ENCODE results near the gene HIP1R.

The HIP1R gene

DNA sequence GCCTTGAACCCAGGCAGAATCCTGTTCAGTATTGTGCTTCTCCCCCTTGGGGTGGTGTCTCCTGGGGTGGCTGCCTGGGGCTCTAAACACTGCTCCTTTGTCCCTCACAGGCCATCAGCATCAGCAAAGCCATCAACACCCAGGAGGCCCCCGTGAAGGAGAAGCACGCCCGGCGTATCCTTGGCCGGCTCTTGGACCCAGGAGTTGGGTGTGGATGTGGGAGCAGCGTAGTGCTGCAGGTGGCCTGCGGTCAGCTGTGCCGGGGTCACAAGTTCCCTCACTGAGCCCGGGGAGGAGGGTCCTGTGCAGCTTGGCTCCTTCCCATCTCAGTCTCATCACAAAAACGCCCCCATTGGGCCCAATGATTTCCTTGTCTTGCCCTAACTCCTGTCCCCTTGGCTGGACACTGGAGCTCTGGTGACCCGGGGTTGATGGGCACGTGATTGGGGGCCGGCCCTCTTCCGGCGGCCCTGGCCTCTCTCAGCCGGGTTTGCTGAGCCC, 12.7 kb downstream of the HIP1R start:
- DNase-seq = no peak

DNA sequence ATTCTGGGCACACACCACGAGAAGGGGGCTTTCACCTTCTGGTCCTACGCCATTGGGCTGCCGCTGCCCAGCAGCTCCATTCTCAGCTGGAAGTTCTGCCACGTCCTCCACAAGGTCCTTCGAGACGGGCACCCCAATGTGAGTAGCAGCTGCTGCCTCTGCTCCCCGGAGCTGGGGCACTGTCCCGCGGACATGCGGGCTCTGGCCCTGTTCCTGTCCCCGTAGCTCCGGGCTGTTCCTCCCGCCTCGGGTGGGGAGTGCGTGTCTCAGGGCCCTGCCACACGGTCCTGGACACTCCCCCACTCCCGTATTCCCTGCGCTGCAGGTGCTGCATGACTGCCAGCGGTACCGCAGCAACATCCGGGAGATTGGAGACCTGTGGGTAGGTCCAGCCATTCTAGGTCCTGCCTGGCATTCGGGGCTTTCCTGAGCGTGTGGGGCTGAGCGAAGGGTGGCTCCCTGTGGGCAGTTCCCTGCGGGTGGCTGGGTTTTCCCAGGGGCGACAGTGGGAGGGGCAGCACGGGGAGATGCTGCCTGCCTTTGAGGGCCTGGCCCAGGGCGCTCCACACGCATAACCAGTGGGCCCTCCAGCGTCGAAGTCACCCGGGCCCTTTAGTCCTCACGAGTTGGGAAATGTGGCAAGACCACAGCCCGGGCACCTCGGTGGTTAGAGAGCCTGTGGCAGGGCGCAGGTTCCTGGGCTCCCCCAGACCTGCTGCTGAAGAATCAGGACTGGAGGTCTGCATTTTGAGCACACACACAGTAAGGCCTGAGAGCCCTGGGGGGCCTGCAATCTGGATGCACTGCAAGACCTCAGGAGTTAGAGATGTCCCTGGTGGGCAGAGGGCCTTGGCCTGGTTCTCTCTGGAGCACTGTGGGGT, 13.5 kb downstream of the HIP1R start:
- DNase-seq = no peak

DNA sequence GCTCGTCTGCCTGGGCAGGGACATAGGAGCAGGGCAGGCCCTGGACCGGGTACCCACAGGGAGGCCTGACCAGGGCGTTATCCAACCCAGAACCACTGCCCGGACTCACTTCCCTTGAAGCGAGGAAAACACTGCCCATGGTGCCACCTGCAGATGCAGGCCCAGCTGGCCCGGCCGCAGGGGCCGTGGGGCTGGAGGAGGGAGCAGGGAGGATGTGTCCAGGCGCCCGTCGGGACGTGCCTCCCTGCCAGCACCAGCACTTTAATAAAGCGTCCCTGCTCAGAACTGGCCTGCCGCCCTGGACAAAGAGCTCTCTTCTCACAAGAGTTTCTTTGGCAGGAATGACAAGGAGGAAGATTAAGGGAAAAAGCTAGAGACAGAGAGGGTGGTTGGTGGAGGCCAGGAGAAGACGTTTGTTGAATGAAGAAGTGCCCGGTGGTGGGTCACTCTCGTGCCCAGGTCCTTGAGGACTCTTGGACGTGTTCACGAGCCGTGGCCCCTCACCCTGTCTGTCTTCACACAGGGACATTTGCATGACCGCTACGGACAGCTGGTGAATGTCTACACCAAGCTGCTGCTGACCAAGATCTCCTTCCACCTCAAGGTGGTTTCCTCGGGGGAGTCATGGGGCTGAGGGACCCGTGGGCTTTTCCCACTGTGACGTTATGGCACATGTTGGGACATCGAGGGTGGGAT, 14.2 kb downstream of the HIP1R start:
- DNase-seq = no peak

DNA sequence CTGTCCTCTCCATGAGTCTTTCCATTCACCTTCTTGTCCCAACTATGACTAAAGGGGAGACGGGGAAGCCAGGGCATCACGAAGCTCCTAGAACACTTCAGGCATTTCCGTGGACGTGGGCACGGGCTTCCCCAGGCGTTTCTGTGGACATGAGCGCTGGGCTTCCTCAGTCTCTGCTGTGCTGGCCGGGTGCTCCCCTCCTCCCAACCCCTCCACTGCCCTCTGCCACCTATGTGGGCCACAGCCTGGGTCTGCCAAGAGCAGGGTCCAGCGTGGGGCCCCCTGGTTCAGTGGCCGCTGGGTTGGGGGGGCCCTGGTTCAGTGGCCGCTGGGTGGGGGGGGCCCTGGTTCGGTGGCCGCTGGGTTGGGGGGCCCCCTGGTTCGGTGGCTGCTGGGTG, 14.8 kb downstream of the HIP1R start:
- DNase-seq = no peak

DNA sequence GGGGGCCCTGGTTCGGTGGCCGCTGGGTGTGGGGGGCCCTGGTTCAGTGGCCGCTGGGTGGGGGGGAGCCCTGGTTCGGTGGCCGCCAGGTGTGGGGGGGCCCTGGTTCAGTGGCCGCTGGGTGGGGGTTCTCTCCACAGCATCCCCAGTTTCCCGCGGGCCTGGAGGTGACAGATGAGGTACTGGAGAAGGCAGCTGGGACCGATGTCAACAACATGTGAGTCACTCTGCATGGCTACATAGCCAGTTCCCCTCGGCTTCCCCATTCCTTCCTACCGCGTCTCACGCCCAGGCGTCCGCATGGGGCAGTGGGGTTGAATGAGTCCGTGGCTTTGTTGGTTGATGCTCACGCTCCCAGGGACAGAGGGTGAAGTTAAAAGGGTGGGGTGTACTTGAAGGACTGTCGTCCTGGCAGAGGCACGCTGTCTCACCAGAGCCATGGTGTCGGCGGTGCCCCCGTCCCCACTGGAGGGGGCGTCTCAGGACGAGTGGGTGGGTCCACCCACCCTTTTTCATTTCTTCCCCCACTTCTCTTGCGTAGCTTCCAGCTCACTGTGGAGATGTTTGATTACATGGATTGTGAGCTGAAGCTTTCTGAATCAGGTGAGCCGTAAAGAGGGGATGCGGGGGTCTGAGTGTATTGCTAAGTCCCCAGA, 15.6 kb downstream of the HIP1R start:
- DNase-seq = no peak

DNA sequence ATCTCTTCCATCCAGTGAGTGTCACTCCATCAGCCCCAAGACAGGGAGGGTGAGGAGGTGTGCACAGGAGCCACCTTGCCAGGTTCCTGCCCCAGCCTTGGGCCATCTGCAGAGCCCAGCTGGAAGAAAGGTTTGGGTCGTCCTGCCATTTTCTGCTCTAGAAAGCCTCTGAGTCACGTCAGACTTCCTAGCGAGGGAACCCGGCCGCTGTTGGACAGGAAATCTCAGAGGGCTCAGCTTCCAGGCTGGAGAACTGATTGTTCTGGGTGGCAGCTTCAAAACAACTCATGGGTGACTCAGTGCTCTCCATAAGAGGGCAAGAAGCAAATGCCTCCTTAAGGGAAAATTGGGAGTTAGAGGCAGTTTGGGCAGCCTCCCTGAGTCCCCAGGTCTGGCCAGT, 16.6 kb downstream of the HIP1R start:
- no peak for DNase-seq

DNA sequence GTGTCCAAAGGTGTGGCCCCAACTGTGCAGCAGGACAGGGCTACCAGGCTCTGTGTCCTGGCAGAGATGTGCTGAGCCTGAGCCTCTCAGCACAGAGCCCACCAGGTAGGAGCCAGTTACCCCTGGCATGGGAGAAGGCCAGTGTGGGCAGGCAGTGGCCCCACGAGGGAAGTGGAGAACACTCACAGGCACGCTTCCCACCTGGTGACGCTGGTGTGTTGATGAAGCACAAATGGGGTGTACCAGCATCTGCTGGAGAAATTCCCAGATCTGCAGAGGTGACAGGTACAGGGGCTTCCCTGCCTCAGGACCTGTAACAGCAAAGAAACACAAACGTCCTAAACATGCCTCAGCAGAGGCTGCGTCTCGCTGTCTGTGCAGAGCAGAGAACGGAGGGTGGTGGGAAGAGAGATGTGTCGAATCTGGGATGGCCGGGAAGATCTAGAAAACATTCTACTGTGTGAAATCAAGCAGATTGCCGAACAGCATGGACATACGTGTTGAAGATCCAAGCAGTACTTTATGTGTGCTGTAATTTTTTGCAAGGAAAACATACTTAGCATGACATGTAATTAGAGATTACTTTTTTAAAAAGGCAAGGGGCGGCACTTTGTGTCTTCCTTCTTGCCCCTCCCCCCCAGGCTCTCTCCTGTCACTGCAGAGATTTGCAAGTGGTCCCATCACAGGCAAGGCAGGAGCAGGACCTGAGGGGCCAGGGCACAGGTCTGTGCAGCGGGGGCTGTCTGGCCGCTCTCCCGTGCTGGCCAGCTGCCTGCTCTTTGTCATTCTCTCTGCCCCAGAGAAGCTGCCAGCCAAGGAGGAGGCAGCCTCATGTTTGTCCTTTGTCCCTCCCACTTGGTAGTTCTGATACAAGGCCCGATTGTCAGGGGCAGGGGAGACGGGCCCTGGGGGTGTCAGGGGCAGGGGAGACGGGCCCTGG, 17.3 kb downstream of the HIP1R start:
- DNase-seq = no peak

DNA sequence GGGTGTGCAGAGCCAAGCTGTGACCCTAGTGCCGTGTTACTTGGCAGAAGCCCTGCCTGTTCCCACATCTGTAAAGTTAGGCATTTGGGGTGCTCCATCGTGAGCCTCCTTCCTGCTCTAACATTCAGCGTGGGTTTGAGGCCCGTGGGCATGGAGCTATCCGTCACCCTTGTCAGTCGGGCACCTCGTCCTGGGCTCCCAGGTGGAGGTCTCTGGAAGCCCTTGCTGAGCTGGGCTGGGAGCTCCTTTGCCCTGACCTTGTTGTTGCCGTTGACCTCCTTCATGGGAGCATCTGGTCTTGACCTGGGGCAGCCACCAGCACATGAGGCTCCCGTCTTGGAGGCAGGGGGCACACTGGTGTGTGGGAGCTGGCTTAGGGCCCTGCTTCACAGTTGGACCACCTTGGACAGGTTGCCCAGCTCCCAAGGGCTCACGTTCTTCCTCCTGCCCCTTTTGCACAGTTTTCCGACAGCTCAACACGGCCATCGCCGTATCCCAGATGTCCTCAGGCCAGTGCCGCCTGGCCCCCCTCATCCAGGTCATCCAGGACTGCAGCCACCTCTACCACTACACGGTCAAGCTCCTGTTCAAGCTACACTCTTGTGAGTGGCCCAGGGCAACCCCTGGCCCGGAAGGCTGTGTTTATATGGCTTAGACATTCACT, 18.5 kb downstream of the HIP1R start:
- DNase-seq = no peak

DNA sequence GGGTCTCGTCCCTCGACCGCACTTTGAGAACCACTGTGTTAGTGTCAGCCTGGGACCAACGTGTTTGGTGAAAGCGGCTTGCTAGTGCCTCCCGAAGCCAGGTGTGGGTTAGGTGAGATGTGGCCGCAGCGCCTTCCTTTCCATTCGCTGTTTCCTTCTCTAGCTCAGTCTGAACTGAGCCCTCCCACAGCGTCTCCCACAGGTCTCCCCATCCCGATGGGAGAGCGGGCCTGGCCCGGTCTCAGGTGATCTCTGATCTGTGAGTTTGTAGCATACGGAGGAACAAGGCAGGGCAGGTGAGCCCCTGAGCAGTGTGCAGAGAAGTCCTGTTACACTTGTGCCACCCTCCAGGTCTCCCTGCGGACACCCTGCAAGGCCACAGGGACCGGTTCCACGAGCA, 19.3 kb downstream of the HIP1R start:
- no peak for DNase-seq

DNA sequence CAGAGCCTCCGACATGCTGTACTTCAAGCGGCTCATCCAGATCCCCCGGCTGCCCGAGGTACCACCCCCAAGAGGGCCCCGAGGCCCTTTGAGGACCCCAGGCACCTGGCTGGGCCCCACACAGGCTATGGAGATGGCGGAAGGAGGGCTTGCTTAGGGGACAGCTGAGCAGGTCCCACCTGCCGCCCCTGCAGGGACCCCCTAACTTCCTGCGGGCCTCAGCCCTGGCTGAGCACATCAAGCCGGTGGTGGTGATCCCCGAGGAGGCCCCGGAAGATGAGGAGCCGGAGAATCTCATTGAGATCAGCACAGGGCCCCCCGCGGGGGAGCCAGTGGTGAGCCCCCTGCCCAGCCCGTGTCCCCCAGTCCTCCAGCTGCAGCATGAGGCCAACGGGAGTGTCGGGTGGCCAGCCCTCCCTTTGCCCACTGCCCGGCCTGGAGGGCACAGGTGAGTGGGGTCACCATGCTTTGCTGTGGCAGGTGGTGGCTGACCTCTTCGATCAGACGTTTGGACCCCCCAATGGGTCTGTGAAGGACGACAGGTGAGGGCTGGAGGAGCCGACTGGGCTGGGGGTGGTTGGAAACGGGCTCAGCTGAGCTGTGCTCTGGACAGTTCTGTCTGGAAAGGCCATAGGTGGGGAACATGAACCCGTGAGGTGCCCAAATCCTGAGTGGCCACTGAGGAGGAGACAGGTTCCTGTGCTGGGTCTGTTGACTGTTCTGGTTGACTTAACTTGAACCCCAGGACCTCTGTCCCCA, 20.0 kb downstream of the HIP1R start:
- no peak for DNase-seq

DNA sequence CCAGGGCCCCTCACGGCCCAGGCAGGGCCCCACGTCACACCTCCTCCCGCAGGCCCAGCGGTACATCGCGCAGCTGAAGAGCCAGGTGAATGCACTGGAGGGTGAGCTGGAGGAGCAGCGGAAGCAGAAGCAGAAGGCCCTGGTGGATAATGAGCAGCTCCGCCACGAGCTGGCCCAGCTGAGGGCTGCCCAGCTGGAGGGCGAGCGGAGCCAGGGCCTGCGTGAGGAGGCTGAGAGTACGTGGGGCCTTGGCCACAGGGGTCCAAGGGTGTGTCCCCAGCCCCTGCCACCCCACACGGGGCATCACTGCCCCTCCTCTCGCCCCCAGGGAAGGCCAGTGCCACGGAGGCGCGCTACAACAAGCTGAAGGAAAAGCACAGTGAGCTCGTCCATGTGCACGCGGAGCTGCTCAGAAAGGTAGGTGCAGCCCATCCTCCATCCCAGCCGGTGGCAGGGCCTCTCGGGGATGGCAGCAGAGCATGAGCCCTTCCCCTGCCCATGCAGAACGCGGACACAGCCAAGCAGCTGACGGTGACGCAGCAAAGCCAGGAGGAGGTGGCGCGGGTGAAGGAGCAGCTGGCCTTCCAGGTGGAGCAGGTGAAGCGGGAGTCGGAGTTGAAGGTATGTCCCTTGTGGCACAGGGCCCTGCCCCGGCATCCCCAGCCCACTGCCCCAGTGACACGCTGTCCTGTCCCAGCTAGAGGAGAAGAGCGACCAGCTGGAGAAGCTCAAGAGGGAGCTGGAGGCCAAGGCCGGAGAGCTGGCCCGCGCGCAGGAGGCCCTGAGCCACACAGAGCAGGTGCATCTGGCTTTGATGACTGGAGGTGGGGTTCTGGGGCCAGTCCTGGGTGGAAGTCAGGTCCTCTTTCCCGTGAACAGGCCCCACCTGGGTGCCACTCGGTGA, 20.9 kb downstream of the HIP1R start:
- peak; percentile 92 for DNase-seq

DNA sequence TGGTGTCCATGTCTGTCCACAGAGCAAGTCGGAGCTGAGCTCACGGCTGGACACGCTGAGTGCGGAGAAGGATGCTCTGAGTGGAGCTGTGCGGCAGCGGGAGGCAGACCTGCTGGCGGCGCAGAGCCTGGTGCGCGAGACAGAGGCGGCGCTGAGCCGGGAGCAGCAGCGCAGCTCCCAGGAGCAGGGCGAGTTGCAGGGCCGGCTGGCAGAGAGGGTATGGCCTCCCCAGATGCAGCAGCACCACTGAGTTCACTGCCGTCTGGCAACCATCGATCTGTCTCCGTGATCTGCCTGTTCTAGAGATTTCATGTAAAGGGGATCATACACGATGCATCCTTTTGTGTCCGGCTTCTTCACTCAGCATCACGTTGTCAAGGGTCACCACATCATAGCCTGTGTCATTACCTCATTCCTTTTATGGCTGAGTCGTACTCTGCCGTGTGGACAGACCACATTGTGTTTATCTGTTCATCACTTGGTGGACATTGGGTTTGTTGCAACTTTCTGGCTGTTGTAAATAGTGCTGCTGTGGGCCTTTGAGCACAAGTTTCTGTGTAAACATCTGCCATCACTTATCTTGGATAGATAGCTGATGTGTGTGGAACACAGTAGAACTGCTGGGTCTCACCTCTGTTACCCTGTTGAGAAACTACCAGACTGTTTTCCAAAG, 21.9 kb downstream of the HIP1R start:
- peak; percentile 67 for DNase-seq

DNA sequence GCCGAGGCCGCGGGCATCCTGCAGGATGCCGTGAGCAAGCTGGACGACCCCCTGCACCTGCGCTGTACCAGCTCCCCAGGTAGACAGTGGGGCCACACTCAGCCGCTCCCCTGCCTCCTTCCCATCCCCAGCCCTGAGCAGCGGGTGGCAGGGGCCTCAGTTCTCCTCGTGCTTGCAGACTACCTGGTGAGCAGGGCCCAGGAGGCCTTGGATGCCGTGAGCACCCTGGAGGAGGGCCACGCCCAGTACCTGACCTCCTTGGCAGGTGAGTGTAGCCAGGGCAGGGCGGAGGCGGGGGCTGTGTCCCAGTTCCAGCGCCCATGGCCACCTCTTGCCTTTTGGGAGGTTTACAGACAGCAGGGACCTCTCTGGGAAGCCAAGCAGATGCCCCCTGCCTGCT, 22.9 kb downstream of the HIP1R start:
- no peak for DNase-seq

DNA sequence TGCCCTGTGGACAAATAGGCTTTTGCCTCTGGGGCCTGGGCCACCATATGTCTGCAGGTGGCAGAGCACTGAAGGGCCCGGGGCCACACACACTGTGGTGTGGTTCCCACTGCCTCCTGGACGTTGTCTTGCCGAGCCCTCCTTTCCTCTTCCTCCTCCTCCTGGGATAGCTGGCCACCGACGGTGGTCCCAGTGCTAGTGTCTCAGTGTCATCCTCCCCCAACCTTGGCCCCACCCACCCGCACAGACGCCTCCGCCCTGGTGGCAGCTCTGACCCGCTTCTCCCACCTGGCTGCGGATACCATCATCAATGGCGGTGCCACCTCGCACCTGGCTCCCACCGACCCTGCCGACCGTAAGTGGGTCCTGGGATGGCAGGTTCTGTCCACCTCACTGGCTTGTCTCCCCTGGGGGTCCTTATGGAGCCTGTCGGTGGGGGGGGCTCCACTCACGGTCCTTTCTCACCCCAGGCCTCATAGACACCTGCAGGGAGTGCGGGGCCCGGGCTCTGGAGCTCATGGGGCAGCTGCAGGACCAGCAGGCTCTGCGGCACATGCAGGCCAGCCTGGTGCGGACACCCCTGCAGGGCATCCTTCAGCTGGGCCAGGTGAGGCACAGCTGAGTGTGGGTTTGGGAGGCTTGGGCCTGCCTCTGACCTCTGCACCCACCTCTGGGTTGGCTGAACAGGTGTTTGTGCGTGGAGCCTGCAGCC, 23.5 kb downstream of the HIP1R start:
- no peak for DNase-seq

DNA sequence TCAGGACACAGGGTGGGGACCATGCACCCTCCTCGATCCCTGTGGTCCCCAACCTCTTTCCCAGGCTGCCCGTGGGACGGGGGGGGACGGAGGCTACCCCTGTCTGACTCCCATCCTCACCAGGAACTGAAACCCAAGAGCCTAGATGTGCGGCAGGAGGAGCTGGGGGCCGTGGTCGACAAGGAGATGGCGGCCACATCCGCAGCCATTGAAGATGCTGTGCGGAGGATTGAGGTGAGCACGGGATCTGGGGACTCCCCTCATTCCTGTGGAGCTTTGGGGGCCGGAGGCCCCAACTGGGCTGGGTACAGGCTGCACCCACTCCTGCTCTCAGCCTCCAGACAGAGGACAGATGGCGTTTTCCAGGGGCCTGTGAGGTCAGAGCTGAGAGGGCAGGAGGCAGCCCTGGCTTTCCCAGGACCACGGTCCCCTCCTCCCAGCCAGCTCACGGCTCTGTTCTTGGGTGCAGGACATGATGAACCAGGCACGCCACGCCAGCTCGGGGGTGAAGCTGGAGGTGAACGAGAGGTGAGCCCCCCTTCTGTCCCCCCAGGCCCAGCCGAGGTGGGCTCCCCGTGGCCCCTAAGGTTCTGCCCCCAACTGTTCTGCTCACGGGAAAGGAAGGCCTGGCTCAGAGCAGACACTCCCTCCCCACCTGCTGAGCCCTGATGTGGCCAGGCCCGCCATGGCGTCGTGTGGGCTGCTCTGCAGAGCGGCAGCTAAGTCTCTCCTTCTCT, 24.2 kb downstream of the HIP1R start:
- no peak for DNase-seq

DNA sequence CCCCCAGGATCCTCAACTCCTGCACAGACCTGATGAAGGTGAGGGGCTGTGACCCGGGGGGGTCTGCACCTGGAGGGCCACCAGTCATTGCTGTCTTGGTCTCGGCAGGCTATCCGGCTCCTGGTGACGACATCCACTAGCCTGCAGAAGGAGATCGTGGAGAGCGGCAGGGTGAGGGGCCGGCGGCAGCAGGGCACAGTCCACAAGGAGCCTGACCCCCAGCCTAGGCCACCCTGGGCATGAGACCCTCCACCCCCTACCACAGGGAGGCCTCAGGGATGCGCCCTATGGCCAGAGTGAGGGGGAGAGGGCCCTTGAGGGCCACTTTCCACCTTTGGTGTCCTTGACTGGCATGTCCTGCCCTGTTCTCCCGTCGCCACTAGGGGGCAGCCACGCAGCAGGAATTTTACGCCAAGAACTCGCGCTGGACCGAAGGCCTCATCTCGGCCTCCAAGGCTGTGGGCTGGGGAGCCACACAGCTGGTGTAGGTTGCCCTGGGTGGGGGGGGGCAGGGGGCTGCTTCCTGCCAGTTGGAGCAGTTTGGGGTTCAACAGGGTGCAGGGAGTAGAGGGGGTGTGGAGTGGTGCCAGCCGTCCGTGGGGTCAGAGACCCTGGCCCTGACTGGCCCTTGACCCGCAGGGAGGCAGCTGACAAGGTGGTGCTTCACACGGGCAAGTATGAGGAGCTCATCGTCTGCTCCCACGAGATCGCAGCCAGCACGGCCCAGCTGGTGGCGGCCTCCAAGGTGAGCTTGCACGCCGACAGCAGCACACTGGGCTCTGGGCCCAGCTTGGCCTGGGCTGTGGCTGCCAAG, 25.0 kb downstream of the HIP1R start:
- DNase-seq = peak; percentile 75

Data from NCI-H510A treated with DMSO at 0.1 percent for 48 hours (cell line).